Thyroid gland (tissue), 4 donors: ENCODE results near the gene PGLYRP1. TPM values are rescaled to one million over a fixed set of nuclear protein-coding genes. Genes with fewer than 3 reads are reported as not detected.

Source experiments
- DNase-seq, 2 donors: peaks; one replicate each; pipeline ENCODE4 v3.0.0-alpha.2; 2019
- H3K27ac ChIP-seq, 3 donors: fragments of 200-600 bp; sonication (generic); 1 replicate in 2 of 3; 2 replicates in 1 of 3; pipeline ENCODE4 v1.5.1; 2016 to 2019; ENCODE audit warnings: mild to moderate bottlenecking in 1 of 3, moderate library complexity in 1 of 3
- H3K27me3 ChIP-seq: fragments of 200-600 bp; sonication (generic); one replicate; pipeline ENCODE4 v1.5.1; 2019
- H3K36me3 ChIP-seq, 2 donors: fragments of 200-600 bp; sonication (generic); one replicate each; pipeline ENCODE4 v1.5.1; 2016 to 2019
- H3K4me1 ChIP-seq, 2 donors: fragments of 200-600 bp; sonication (generic); one replicate each; pipeline ENCODE4 v1.5.1; 2017 to 2019
- H3K4me3 ChIP-seq, 3 donors: fragments of 200-600 bp; sonication (generic); replicated peaks in 1 of 3; 1 replicate in 2 of 3; 2 replicates in 1 of 3; pipeline ENCODE4 v1.5.1; 2016; ENCODE audit warnings: mild to moderate bottlenecking in 1 of 3
- H3K9me3 ChIP-seq: fragments of 200-600 bp; sonication (generic); one replicate; pipeline ENCODE4 v1.5.1; 2017
- CTCF ChIP-seq, 6 experiments: fragments of 200-600 bp in 3 of 6; fragments of 450-650 bp in 3 of 6; sonication (generic) in 3 of 6; IDR thresholded peaks; one replicate each; pipeline ENCODE4 v1.5.1; 2016 to 2019; ENCODE audit warnings: antibody characterized with exemption in 6 of 6, mild to moderate bottlenecking in 2 of 6, inconsistent platforms in 1 of 6, moderate library complexity in 1 of 6
- POLR2A ChIP-seq, 2 donors: fragments of 450-650 bp; IDR thresholded peaks; one replicate each; pipeline ENCODE4 v1.6.1; 2017; ENCODE audit warnings: antibody characterized with exemption in 2 of 2, mild to moderate bottlenecking in 2 of 2, moderate library complexity in 1 of 2
- WGBS, 2 donors: methylation state at CpG; one replicate each; pipeline ENCODE4 v1.1.5; 2017; 5-methylcytosine and 5-hydroxymethylcytosine counted together
- intact Hi-C: fragments of 100-400 bp; cut with DNase I; formaldehyde crosslinking; loops from one replicate; pipeline ENCODE4 v1.15.1; 2023
- total RNA-seq, 4 donors: library from RNA; depleted of rRNA; stranded (reverse); fragments of >200 nt; gene quantifications; one replicate each; pipeline ENCODE4 v1.2.3, GENCODE V29; 2016

PGLYRP1 gene
- 1 to 10 TPM in 1 of 4 donors, not detected in 3; 2.0 TPM for total RNA-seq

- Histone ChIP-seq H3K27me3 (no peaks in the 10 kb centered on the region), H3K36me3 (no peaks in the 10 kb centered on the region), H3K9me3 (no peaks in the 10 kb centered on the region), H3K4me3 (no peak within 1 kb of the TSS), H3K4me1 (no peaks in the 10 kb centered on the region), H3K27ac (no peak within 1 kb of the TSS)
- TF ChIP-seq POLR2A (IDR thresholded peaks at IDR 0.05) (no peak), CTCF (IDR thresholded peaks at IDR 0.05) (no peak)
- 27 to 43% methylated on average over 22 to 25 of the region's 47 CpGs for WGBS, 2 donors
- intact Hi-C loops: no loop called here
- no peak for DNase-seq
Measured at GRCh38 chr19:46022431-46023310, at the start of gene PGLYRP1. Gene PGLYRP1, minus strand, starts transcription at chr19:46023053. Its CDS starts 32 bp downstream, at chr19:46023021.

- Histone ChIP-seq H3K4me1 (no peaks in the 10 kb centered on the region), H3K36me3 (no peaks in the 10 kb centered on the region), H3K27me3 (no peaks in the 10 kb centered on the region), H3K27ac (no peak overlapping the region), H3K4me3 (no peak overlapping the region), H3K9me3 (no peaks in the 10 kb centered on the region)
- no peak for DNase-seq
- WGBS, 2 donors: 36 to 38% methylated on average over 6 of the region's 6 CpGs
- intact Hi-C loops: no loop called here
- TF ChIP-seq CTCF (IDR thresholded peaks at IDR 0.05) (no peak), POLR2A (IDR thresholded peaks at IDR 0.05) (no peak)
Measured at GRCh38 chr19:46069806-46070341, 47.0 kb upstream of the PGLYRP1 start.

- intact Hi-C loops: no loop called here
- Histone ChIP-seq H3K4me3 (no peak overlapping the region), H3K36me3 (no peaks in the 10 kb centered on the region), H3K9me3 (no peaks in the 10 kb centered on the region), H3K27ac (no peak overlapping the region), H3K27me3 (no peaks in the 10 kb centered on the region), H3K4me1 (no peaks in the 10 kb centered on the region)
- DNase-seq: no peak
- no peak for TF ChIP-seq CTCF (IDR thresholded peaks at IDR 0.05)
- TF ChIP-seq POLR2A (IDR thresholded peaks at IDR 0.05): no peak
- 79 to 82% methylated on average over 12 of the region's 12 CpGs for WGBS, 2 donors
Measured at GRCh38 chr19:46068345-46069258, 45.7 kb upstream of the PGLYRP1 start.

- H3K27ac ChIP-seq: no peak overlapping the region
- intact Hi-C loops: no loop called here
- H3K27me3 ChIP-seq: no peaks in the 10 kb centered on the region
- no peak for DNase-seq
- TF ChIP-seq CTCF (IDR thresholded peaks at IDR 0.05) (no peak), POLR2A (IDR thresholded peaks at IDR 0.05) (no peak)
- no peak overlapping the region for H3K4me3 ChIP-seq
- WGBS, 2 donors: 84 to 90% methylated on average over 1 of the region's 1 CpG
- H3K4me1 ChIP-seq: no peaks in the 10 kb centered on the region
- H3K36me3 ChIP-seq: no peaks in the 10 kb centered on the region
- H3K9me3 ChIP-seq: no peaks in the 10 kb centered on the region
Measured at GRCh38 chr19:46067691-46068090, 44.8 kb upstream of the PGLYRP1 start.
